MM.1S (cell line): ENCODE data around the gene IMMP2L.

Source experiments
- DNase-seq: peaks from one replicate; pipeline ENCODE4 v3.0.0-alpha.2; 2015
- H2AFZ ChIP-seq: fragments of 300-600 bp; sonication (generic); 2 replicates; pipeline ENCODE4 v1.6.0; 2016; ENCODE audit warnings: antibody characterized with exemption, low read length
- H3F3A ChIP-seq: fragments of 300-600 bp; sonication (generic); 2 replicates; pipeline ENCODE4 v1.6.1; 2016; ENCODE audit warnings: mild to moderate bottlenecking, antibody characterized with exemption, low read length, moderate library complexity, mixed read lengths; ENCODE audit not compliant: insufficient read depth
- H3K27ac ChIP-seq: fragments of 300-600 bp; sonication (generic); 2 replicates; pipeline ENCODE4 v1.5.1; 2016; ENCODE audit warnings: mild to moderate bottlenecking, low read length
- H3K27me3 ChIP-seq: fragments of 300-600 bp; sonication (generic); replicated peaks from 2 replicates; pipeline ENCODE4 v1.6.0; 2016; ENCODE audit warnings: low read length; ENCODE audit not compliant: insufficient read depth
- H3K36me3 ChIP-seq: fragments of 300-600 bp; sonication (generic); replicated peaks from 2 replicates; pipeline ENCODE4 v1.6.1; 2016; ENCODE audit warnings: mild to moderate bottlenecking, low read length, mixed read lengths; ENCODE audit not compliant: insufficient read depth
- H3K4me1 ChIP-seq: fragments of 300-600 bp; sonication (generic); 2 replicates; pipeline ENCODE4 v1.6.1; 2016; ENCODE audit warnings: low read length, mixed read lengths
- H3K4me2 ChIP-seq: fragments of 300-600 bp; sonication (generic); 2 replicates; pipeline ENCODE4 v1.6.0; 2016; ENCODE audit warnings: low read depth, low read length
- H3K4me3 ChIP-seq: fragments of 300-600 bp; sonication (generic); 2 replicates; pipeline ENCODE4 v1.5.1; 2016; ENCODE audit warnings: low read length, mixed read lengths
- H3K79me2 ChIP-seq: fragments of 300-600 bp; sonication (generic); 2 replicates; pipeline ENCODE4 v1.6.1; 2016; ENCODE audit warnings: mixed run types, low read length, mixed read lengths
- H3K9ac ChIP-seq: fragments of 300-600 bp; sonication (generic); 2 replicates; pipeline ENCODE4 v1.6.1; 2016; ENCODE audit warnings: low read length, mixed read lengths
- H3K9me2 ChIP-seq: fragments of 300-600 bp; sonication (generic); replicated peaks from 2 replicates; pipeline ENCODE4 v1.6.1; 2016; ENCODE audit warnings: mild to moderate bottlenecking, low read length, mixed read lengths; ENCODE audit not compliant: insufficient read depth
- H3K9me3 ChIP-seq: fragments of 300-600 bp; sonication (generic); replicated peaks from 2 replicates; pipeline ENCODE4 v1.6.1; 2016; ENCODE audit warnings: mild to moderate bottlenecking, low read length, mixed read lengths; ENCODE audit not compliant: insufficient read depth
- H4K20me1 ChIP-seq: fragments of 300-600 bp; sonication (generic); 2 replicates; pipeline ENCODE4 v1.6.1; 2016; ENCODE audit warnings: mild to moderate bottlenecking, low read length, moderate library complexity, mixed read lengths; ENCODE audit not compliant: insufficient read depth
- EZH2 ChIP-seq: fragments of 300-600 bp; sonication (generic); optimal IDR thresholded peaks from 2 replicates; pipeline ENCODE3; 2017; ENCODE audit warnings: low read depth, mild to moderate bottlenecking, antibody characterized with exemption, low read length, mixed read lengths
- EZH2phosphoT487 ChIP-seq: fragments of 300-600 bp; sonication (generic); IDR thresholded peaks from 2 replicates; pipeline ENCODE4 v1.6.1; 2018; ENCODE audit warnings: antibody characterized with exemption, low read length
- TF ChIP-seq, protein P1 (sequence below): fragments of 300-600 bp; sonication (generic); IDR thresholded peaks from 2 replicates; pipeline ENCODE4 v1.5.1; 2016; ENCODE audit warnings: antibody characterized with exemption, low read length, mixed read lengths

Gene IMMP2L

DNA sequence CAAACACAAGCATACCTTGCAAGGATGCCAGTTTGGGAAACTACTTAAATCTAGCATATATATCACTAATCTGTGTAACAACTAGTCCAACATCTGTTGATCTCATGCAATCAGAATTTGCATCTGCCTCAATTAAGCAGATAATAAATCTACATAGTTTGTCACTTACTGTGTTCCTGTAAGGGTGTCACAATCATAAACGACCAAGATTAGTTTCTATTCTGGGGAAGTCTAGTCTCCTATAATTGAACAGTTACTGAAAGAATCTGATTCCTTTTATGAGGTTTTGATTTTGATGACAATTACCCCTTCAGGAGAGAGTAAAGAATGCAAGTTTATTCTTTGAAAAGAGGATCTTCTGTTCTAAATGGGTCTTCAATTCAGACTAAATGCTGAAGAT lies 556.8 kb downstream of the IMMP2L start:
- Histone ChIP-seq H3K4me2 (no peak overlapping the region), H3K9me3 (no peaks in the 10 kb centered on the region), H3K27me3 (no peaks in the 10 kb centered on the region), H3K4me1 (no peaks in the 10 kb centered on the region), H3K36me3 (no peaks in the 10 kb centered on the region), H3K9ac (no peak overlapping the region), H2AFZ (no peak overlapping the region), H3K79me2 (no peaks in the 10 kb centered on the region), H3K27ac (no peak overlapping the region), H3F3A (no peaks in the 10 kb centered on the region), H3K4me3 (no peak overlapping the region), H3K9me2 (no peaks in the 10 kb centered on the region), H4K20me1 (no peaks in the 10 kb centered on the region)
- no peak for DNase-seq
- no peak for TF ChIP-seq EZH2
- TF ChIP-seq, protein P1, sequence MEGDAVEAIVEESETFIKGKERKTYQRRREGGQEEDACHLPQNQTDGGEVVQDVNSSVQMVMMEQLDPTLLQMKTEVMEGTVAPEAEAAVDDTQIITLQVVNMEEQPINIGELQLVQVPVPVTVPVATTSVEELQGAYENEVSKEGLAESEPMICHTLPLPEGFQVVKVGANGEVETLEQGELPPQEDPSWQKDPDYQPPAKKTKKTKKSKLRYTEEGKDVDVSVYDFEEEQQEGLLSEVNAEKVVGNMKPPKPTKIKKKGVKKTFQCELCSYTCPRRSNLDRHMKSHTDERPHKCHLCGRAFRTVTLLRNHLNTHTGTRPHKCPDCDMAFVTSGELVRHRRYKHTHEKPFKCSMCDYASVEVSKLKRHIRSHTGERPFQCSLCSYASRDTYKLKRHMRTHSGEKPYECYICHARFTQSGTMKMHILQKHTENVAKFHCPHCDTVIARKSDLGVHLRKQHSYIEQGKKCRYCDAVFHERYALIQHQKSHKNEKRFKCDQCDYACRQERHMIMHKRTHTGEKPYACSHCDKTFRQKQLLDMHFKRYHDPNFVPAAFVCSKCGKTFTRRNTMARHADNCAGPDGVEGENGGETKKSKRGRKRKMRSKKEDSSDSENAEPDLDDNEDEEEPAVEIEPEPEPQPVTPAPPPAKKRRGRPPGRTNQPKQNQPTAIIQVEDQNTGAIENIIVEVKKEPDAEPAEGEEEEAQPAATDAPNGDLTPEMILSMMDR = no peak
- TF ChIP-seq EZH2phosphoT487 = no peak

DNA sequence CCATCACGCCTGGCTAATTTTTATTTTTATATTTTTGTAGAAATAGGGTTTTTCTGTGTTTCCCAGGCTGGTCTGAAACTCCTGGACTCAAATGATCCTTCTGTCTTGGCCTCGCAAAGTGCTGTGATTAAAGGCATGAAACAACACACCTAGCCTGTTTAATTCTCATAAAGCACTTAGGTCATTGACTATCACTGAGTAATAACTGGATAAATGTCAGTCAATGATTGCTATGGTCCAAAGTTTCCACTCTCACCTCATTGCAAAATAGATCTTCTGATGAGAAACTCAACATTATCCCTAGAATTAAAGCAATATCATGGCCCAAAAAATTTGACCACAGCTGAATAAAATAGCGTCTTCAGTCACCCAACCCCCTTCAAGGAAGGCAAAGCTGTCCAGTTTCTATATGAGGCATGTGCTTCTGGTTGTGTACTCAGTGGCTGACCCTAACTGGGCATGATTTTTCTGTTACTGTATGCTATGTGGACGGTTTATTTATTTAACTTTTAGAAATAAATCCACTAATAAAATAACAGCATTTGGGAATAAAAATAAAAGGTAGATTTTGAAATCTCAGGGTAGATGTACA lies 557.9 kb downstream of the IMMP2L start:
- Histone ChIP-seq H3K9me2 (no peaks in the 10 kb centered on the region), H3K9me3 (no peaks in the 10 kb centered on the region), H3K36me3 (no peaks in the 10 kb centered on the region), H3K4me2 (no peak overlapping the region), H4K20me1 (no peaks in the 10 kb centered on the region), H3K4me1 (no peaks in the 10 kb centered on the region), H3K9ac (no peak overlapping the region), H3K27ac (no peak overlapping the region), H3K27me3 (no peaks in the 10 kb centered on the region), H3F3A (no peaks in the 10 kb centered on the region), H3K79me2 (no peaks in the 10 kb centered on the region), H2AFZ (no peak overlapping the region), H3K4me3 (no peak overlapping the region)
- TF ChIP-seq, protein P1 = no peak
- DNase-seq = no peak

DNA sequence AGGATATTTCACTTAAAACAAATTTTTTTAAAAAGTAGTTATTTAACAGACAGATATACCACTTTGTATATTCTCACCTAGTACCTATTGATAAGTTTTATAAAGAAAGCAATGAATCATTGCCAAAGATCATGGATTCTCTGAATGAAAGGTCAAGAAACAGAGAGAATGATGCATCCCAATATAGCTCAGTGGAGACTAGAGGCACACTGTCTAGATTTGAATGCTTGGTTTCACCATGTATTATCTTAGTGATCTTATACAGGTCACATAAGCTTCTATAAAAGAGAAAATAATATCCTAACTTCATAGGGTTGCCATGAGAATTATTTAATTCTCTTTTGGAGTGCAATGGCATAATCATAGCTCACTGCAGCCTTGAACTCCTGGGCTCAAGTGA lies 558.4 kb downstream of the IMMP2L start:
- Histone ChIP-seq H3F3A (no peaks in the 10 kb centered on the region), H3K4me2 (no peak overlapping the region), H3K4me1 (no peaks in the 10 kb centered on the region), H3K9me2 (no peaks in the 10 kb centered on the region), H3K4me3 (no peak overlapping the region), H3K36me3 (no peaks in the 10 kb centered on the region), H2AFZ (no peak overlapping the region), H3K9ac (no peak overlapping the region), H4K20me1 (no peaks in the 10 kb centered on the region), H3K27me3 (no peaks in the 10 kb centered on the region), H3K9me3 (no peaks in the 10 kb centered on the region), H3K79me2 (no peaks in the 10 kb centered on the region), H3K27ac (no peak overlapping the region)
- TF ChIP-seq EZH2phosphoT487 = no peak
- no peak for DNase-seq

DNA sequence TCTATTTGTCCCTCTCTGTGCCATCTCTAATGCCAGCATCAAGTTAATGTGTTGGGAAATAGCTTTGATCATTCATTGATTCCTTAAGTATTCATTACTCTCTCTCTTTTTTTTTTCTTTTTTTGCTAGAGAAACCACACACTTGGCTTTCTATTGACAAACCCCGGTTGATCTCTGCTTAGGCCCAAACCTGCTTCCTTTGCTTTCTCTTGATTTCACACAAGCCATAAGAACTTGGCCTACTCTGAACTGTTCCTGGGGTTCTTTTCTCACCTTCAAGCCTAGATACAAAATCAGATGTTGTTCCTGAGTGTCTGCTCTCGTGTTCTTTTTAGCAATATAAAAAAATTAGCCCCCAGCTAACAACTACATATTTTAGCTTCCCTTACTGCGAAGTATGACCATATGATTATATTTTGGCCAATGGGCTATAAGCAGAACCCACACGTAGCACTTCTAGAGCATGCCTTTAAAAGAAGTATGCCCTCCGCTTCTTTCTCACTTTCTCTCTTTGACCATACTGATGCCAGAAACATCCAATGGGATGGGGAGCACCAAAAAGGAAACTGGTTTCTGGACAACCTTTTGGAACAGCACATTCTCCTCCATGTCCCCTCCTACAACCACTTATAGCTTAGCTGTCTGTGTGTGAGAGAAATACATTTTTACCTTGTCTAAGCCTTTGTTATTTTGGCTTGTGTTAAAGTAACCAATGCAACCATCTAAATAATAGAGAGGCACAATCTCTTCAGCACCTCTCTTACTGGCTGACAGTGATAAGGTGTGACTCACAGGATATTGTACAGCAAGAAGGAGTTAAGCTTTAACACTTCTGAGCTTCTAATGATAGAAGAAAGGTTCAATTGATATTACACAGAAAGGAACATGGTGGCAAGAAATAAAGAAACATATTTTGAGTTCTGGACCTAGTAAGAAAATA lies 568.0 kb downstream of the IMMP2L start:
- Histone ChIP-seq H3K4me3 (no peak overlapping the region), H3K9me3 (no peaks in the 10 kb centered on the region), H2AFZ (no peak overlapping the region), H4K20me1 (no peaks in the 10 kb centered on the region), H3K27me3 (no peaks in the 10 kb centered on the region), H3K36me3 (no peaks in the 10 kb centered on the region), H3K4me1 (no peaks in the 10 kb centered on the region), H3K27ac (no peak overlapping the region), H3K9ac (no peak overlapping the region), H3F3A (no peaks in the 10 kb centered on the region), H3K79me2 (no peaks in the 10 kb centered on the region), H3K9me2 (no peaks in the 10 kb centered on the region), H3K4me2 (no peak overlapping the region)
- DNase-seq = no peak
- TF ChIP-seq, protein P1 = no peak
- TF ChIP-seq EZH2 = no peak
- TF ChIP-seq EZH2phosphoT487 = no peak
